Body of pancreas (tissue), 4 donors: Measurements from ENCODE around the gene PRKG1.

Source experiments
- POLR2A ChIP-seq, 3 donors: fragments of 450-650 bp; IDR thresholded peaks; one replicate each; pipeline ENCODE4 v1.6.1; 2016; ENCODE audit warnings: antibody characterized with exemption in 3 of 3, mild to moderate bottlenecking in 2 of 3
- TF ChIP-seq, protein P1 (sequence below), 7 experiments: fragments of 450-650 bp in 4 of 7; fragments of 200-600 bp in 3 of 7; sonication (generic) in 3 of 7; IDR thresholded peaks; one replicate each; pipeline ENCODE4 v1.5.1; 2016 to 2019; ENCODE audit warnings: antibody characterized with exemption in 7 of 7

DNA sequence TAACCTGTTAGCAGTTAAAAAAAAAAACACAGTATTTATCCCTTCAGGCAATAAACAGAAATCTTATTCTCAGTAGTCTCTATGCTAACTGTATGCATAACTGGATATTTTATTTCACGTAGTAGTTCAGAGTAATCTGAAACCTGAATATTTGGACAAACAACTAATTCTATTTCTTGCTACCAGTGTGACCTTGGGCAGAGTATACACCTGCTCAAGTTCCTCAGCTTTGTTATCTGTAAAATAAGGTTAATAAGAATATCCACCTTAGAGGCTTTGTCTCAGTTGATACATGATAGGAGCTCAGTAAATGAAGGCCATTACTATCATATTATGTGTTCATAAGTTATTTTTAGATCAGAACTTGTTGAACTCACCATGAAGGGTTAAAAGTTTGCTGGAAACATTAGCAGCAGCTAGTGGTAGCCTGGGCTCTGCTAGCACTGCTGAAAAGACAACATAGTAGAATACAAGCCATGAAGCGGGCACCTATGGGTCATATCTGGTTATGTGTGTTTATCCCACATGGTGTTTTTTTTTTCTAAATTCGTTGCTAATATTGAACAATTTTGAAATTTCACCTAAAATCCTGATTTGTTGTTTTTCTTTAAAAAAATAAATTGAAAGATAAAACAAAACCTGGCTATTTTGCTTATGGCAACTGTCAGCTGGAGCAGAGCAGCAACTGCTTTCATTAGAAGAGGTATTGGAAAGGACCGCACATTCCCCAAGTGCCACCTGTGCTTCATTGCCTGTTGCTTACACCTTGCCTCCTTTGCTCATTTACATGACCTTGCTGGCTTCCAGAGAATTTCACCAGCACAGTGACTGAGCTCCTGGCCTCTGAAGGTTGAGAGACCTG is 303.0 kb downstream of the PRKG1 start:
- TF ChIP-seq POLR2A (IDR thresholded peaks at IDR 0.05) = no peak
- TF ChIP-seq, protein P1, sequence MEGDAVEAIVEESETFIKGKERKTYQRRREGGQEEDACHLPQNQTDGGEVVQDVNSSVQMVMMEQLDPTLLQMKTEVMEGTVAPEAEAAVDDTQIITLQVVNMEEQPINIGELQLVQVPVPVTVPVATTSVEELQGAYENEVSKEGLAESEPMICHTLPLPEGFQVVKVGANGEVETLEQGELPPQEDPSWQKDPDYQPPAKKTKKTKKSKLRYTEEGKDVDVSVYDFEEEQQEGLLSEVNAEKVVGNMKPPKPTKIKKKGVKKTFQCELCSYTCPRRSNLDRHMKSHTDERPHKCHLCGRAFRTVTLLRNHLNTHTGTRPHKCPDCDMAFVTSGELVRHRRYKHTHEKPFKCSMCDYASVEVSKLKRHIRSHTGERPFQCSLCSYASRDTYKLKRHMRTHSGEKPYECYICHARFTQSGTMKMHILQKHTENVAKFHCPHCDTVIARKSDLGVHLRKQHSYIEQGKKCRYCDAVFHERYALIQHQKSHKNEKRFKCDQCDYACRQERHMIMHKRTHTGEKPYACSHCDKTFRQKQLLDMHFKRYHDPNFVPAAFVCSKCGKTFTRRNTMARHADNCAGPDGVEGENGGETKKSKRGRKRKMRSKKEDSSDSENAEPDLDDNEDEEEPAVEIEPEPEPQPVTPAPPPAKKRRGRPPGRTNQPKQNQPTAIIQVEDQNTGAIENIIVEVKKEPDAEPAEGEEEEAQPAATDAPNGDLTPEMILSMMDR (IDR thresholded peaks at IDR 0.05) = no peak
